ENCODE results near the gene STIP1.

The STIP1 gene

GRCh38 chr11:64235437-64236161 lies 49.6 kb downstream of the STIP1 start:
- Histone ChIP-seq H3K36me3 (ENCODE audit: insufficient read depth, insufficient read length, low read length) (peaks cover 26% of the 10 kb centered on the region), H3K9me3 (ENCODE audit: insufficient read depth, low read length) (no peaks in the 10 kb centered on the region), H3K27me3 (ENCODE audit: insufficient read depth, insufficient read length) (peaks cover 13% of the 10 kb centered on the region), H3K4me1 (ENCODE audit: insufficient read depth, insufficient read length) (peaks cover 26% of the 10 kb centered on the region), H3K9ac (ENCODE audit: insufficient read length, low read depth) (peak overlapping the region; percentile 54), H3K4me3 (ENCODE audit: insufficient read length, low read depth) (peak overlapping the region; percentile 54)
- no peak for DNase-seq (ENCODE audit: low read depth, low spot score)
- TF ChIP-seq ZNF274 (IDR thresholded peaks at IDR 0.05; ENCODE audit: low read depth, low read length) (no peak), SUZ12 (IDR thresholded peaks at IDR 0.05; ENCODE audit: extremely low read depth, insufficient read depth, insufficient read length) (no peak), YY1 (IDR thresholded peaks at IDR 0.05; ENCODE audit: insufficient read depth, insufficient read length) (no peak)

DNA sequence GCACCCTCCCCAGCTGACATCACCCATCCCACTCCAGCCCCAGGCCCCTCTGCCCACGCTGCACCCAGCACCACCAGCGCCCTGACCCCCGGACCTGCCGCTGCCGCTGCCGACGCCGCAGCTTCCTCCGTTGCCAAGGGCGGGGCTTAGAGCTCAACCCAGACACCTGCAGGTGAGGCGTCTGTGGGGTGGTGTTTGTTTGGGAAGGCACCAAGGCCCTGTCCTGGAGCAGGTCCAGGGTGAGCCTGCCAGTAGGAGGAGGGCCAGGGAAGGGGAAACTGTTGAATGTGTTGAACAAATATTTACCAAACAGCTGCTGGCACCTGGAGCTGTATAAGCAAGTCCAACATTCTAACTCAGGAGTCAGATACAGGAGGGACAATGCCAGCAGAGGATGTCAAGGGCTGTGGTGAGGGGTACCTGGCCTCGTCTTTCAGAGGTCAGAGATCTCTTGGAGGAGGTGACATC lies 51.5 kb downstream of the STIP1 start:
- H3K27me3 ChIP-seq (ENCODE audit: insufficient read depth, insufficient read length) = peaks cover 9% of the 10 kb centered on the region
- H3K36me3 ChIP-seq (ENCODE audit: insufficient read depth, insufficient read length, low read length) = peaks cover 27% of the 10 kb centered on the region
- no peak for TF ChIP-seq SUZ12 (IDR thresholded peaks at IDR 0.05; ENCODE audit: extremely low read depth, insufficient read depth, insufficient read length)
- no peak for TF ChIP-seq ZNF274 (IDR thresholded peaks at IDR 0.05; ENCODE audit: low read depth, low read length)
- no peak for TF ChIP-seq YY1 (IDR thresholded peaks at IDR 0.05; ENCODE audit: insufficient read depth, insufficient read length)
- no peaks in the 10 kb centered on the region for H3K9me3 ChIP-seq (ENCODE audit: insufficient read depth, low read length)
- no peak for DNase-seq (ENCODE audit: low read depth, low spot score)
- no peak overlapping the region for H3K4me3 ChIP-seq (ENCODE audit: insufficient read length, low read depth)
- H3K9ac ChIP-seq (ENCODE audit: insufficient read length, low read depth) = no peak overlapping the region
- peaks cover 21% of the 10 kb centered on the region for H3K4me1 ChIP-seq (ENCODE audit: insufficient read depth, insufficient read length)

- Histone ChIP-seq H3K4me1 (ENCODE audit: insufficient read depth, insufficient read length) (peaks cover 19% of the 10 kb centered on the region), H3K9ac (ENCODE audit: insufficient read length, low read depth) (peak overlapping the region; percentile 11), H3K27me3 (ENCODE audit: insufficient read depth, insufficient read length) (peaks cover 4% of the 10 kb centered on the region), H3K4me3 (ENCODE audit: insufficient read length, low read depth) (no peak overlapping the region), H3K9me3 (ENCODE audit: insufficient read depth, low read length) (no peaks in the 10 kb centered on the region), H3K36me3 (ENCODE audit: insufficient read depth, insufficient read length, low read length) (peaks cover 31% of the 10 kb centered on the region)
- no peak for DNase-seq (ENCODE audit: low read depth, low spot score)
- TF ChIP-seq YY1 (IDR thresholded peaks at IDR 0.05; ENCODE audit: insufficient read depth, insufficient read length) (no peak), ZNF274 (IDR thresholded peaks at IDR 0.05; ENCODE audit: low read depth, low read length) (no peak), SUZ12 (IDR thresholded peaks at IDR 0.05; ENCODE audit: extremely low read depth, insufficient read depth, insufficient read length) (no peak)
Observed at GRCh38 chr11:64238076-64238475, 52.1 kb downstream of the STIP1 start.

- DNase-seq (ENCODE audit: low read depth, low spot score) = no peak
- Histone ChIP-seq H3K9me3 (ENCODE audit: insufficient read depth, low read length) (no peaks in the 10 kb centered on the region), H3K4me3 (ENCODE audit: insufficient read length, low read depth) (no peak overlapping the region), H3K9ac (ENCODE audit: insufficient read length, low read depth) (no peak overlapping the region), H3K4me1 (ENCODE audit: insufficient read depth, insufficient read length) (peaks cover 28% of the 10 kb centered on the region), H3K27me3 (ENCODE audit: insufficient read depth, insufficient read length) (no peaks in the 10 kb centered on the region), H3K36me3 (ENCODE audit: insufficient read depth, insufficient read length, low read length) (peaks cover 40% of the 10 kb centered on the region)
- TF ChIP-seq SUZ12 (IDR thresholded peaks at IDR 0.05; ENCODE audit: extremely low read depth, insufficient read depth, insufficient read length) = no peak
- no peak for TF ChIP-seq YY1 (IDR thresholded peaks at IDR 0.05; ENCODE audit: insufficient read depth, insufficient read length)
- no peak for TF ChIP-seq ZNF274 (IDR thresholded peaks at IDR 0.05; ENCODE audit: low read depth, low read length)
Observed at GRCh38 chr11:64238999-64239398, 53.0 kb downstream of the STIP1 start.

GRCh38 chr11:64239662-64240434 lies 53.9 kb downstream of the STIP1 start:
- Histone ChIP-seq H3K36me3 (ENCODE audit: insufficient read depth, insufficient read length, low read length) (peaks cover 48% of the 10 kb centered on the region), H3K4me3 (ENCODE audit: insufficient read length, low read depth) (peak overlapping the region; percentile 75), H3K9me3 (ENCODE audit: insufficient read depth, low read length) (no peaks in the 10 kb centered on the region), H3K27me3 (ENCODE audit: insufficient read depth, insufficient read length) (no peaks in the 10 kb centered on the region), H3K9ac (ENCODE audit: insufficient read length, low read depth) (peak overlapping the region; percentile 87), H3K4me1 (ENCODE audit: insufficient read depth, insufficient read length) (peaks cover 31% of the 10 kb centered on the region)
- DNase-seq (ENCODE audit: low read depth, low spot score) = no peak
- no peak for TF ChIP-seq ZNF274 (IDR thresholded peaks at IDR 0.05; ENCODE audit: low read depth, low read length)

DNA sequence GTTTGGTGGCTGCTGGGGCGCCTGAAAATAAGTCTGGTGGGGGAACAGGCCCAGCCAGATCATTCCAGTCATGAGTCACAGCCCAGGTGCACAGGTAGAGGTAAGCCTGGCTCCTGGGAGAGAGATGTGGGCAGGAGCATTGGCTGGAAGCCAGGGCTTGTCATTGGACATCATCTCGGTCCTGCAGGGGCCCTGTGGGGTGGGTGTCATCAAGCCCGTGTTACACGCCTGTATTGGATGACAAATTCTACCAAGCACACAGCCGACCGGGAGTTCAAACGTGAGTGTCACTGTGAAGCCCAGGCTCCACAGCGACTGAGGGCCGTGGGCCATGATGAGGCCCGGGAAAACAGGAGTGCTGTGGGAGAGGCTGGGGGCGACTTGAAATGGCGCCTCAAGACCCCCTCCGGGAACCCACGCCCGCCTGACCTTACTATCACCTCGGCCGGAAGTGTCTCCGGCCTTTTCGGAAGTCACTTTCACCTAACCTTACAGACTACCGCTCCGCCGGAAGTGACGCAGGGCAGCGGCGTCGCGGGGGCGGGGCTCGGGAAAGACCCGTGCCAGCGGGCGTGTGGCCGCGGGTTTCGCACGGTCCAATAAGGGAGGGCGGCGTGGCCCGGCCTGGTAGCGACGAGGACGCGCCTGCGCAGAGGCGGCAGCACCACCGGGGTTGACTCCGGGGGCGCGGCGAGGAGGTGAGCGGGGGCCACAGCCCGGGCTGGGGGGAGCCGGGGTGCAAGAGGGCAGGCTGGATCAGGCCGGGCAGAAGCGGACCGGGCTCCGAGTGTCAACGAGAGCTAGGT lies 54.7 kb downstream of the STIP1 start, which contains the start of gene FKBP2:
FKBP2 (plus strand) TSS at position 661 of the 806 bp plus-strand sequence. CDS start 1,293 bp downstream, outside the sequence.
- H3K36me3 ChIP-seq (ENCODE audit: insufficient read depth, insufficient read length, low read length) = peaks cover 56% of the 10 kb centered on the region
- TF ChIP-seq ZNF274 (IDR thresholded peaks at IDR 0.05; ENCODE audit: low read depth, low read length) = no peak
- no peak for TF ChIP-seq SUZ12 (IDR thresholded peaks at IDR 0.05; ENCODE audit: extremely low read depth, insufficient read depth, insufficient read length)
- TF ChIP-seq YY1 (IDR thresholded peaks at IDR 0.05; ENCODE audit: insufficient read depth, insufficient read length) = no peak
- no peaks in the 10 kb centered on the region for H3K27me3 ChIP-seq (ENCODE audit: insufficient read depth, insufficient read length)
- peaks cover 27% of the 10 kb centered on the region for H3K4me1 ChIP-seq (ENCODE audit: insufficient read depth, insufficient read length)
- peak within 1 kb of the TSS; percentile 92 for H3K4me3 ChIP-seq (ENCODE audit: insufficient read length, low read depth)
- H3K9ac ChIP-seq (ENCODE audit: insufficient read length, low read depth) = peak within 1 kb of the TSS; percentile 94
- peak; percentile 93 for DNase-seq (ENCODE audit: low read depth, low spot score)
- H3K9me3 ChIP-seq (ENCODE audit: insufficient read depth, low read length) = no peaks in the 10 kb centered on the region

- no peaks in the 10 kb centered on the region for H3K27me3 ChIP-seq (ENCODE audit: insufficient read depth, insufficient read length)
- no peaks in the 10 kb centered on the region for H3K9me3 ChIP-seq (ENCODE audit: insufficient read depth, low read length)
- no peak for DNase-seq (ENCODE audit: low read depth, low spot score)
- TF ChIP-seq YY1 (IDR thresholded peaks at IDR 0.05; ENCODE audit: insufficient read depth, insufficient read length) (no peak), SUZ12 (IDR thresholded peaks at IDR 0.05; ENCODE audit: extremely low read depth, insufficient read depth, insufficient read length) (no peak), ZNF274 (IDR thresholded peaks at IDR 0.05; ENCODE audit: low read depth, low read length) (no peak)
- peaks cover 56% of the 10 kb centered on the region for H3K36me3 ChIP-seq (ENCODE audit: insufficient read depth, insufficient read length, low read length)
- peaks cover 25% of the 10 kb centered on the region for H3K4me1 ChIP-seq (ENCODE audit: insufficient read depth, insufficient read length)
- H3K4me3 ChIP-seq (ENCODE audit: insufficient read length, low read depth) = peak overlapping the region; percentile 75
- H3K9ac ChIP-seq (ENCODE audit: insufficient read length, low read depth) = peak overlapping the region; percentile 87
Observed at GRCh38 chr11:64241241-64241490, 55.2 kb downstream of the STIP1 start.
